HepG2 (cell line): ENCODE results near the gene CCND1. TPM values are rescaled to one million over a fixed set of nuclear protein-coding genes. Genes with fewer than 3 reads are reported as not detected.

Experiments
- ARID2 ChIP-seq: sonication (generic); formaldehyde crosslinking; IDR thresholded peaks from 2 replicates; pipeline ENCODE4 v1.8.1; 2022; ENCODE audit warnings: mild to moderate bottlenecking, missing genetic modification reagents, borderline replicate concordance
- DNMT1 ChIP-seq: sonication (generic); formaldehyde crosslinking; IDR thresholded peaks from 2 replicates; pipeline ENCODE4 v1.5.1; 2020; ENCODE audit warnings: mild to moderate bottlenecking, missing genetic modification reagents
- ELF3 ChIP-seq: IDR thresholded peaks from 2 replicates; pipeline ENCODE4 v1.6.1; 2016; ENCODE audit warnings: missing genetic modification reagents, missing compliant biosample characterization
- KAT2B ChIP-seq: fragments of 150-350 bp; IDR thresholded peaks from 2 replicates; pipeline ENCODE4 v1.6.1; 2014; ENCODE audit warnings: low read depth, low read length, borderline replicate concordance
- KLF9 ChIP-seq: IDR thresholded peaks from 2 replicates; pipeline ENCODE4 v1.6.1; 2016; ENCODE audit warnings: low read depth
- MTA1 ChIP-seq: sonication (generic); formaldehyde crosslinking; IDR thresholded peaks from 2 replicates; pipeline ENCODE4 v1.4.0; 2020; ENCODE audit warnings: missing genetic modification reagents, mild to moderate bottlenecking, borderline replicate concordance
- MXD4 ChIP-seq: IDR thresholded peaks from 2 replicates; pipeline ENCODE4 v1.6.1; 2016; ENCODE audit warnings: mild to moderate bottlenecking, missing biosample characterization, missing genetic modification reagents
- NFRKB ChIP-seq: fragments of 450-650 bp; IDR thresholded peaks from 2 replicates; pipeline ENCODE4 v1.6.1; 2017
- PHF5A ChIP-seq: IDR thresholded peaks from one replicate; pipeline ENCODE4 v1.6.1; 2018; ENCODE audit warnings: low read depth, missing genetic modification reagents; ENCODE audit not compliant: unreplicated experiment
- POGK ChIP-seq: sonication (generic); formaldehyde crosslinking; conservative IDR thresholded peaks from 2 replicates; pipeline ENCODE4 v1.8.0; 2022; ENCODE audit warnings: mild to moderate bottlenecking, moderate library complexity, missing genetic modification reagents
- RBAK ChIP-seq: sonication (generic); formaldehyde crosslinking; IDR thresholded peaks from 2 replicates; pipeline ENCODE4 v1.5.1; 2020; ENCODE audit warnings: mild to moderate bottlenecking, missing genetic modification reagents
- SAFB2 ChIP-seq: sonication (generic); formaldehyde crosslinking; IDR thresholded peaks from 2 replicates; pipeline ENCODE4 v1.5.1; 2020; ENCODE audit warnings: missing genetic modification reagents, low read depth, mild to moderate bottlenecking, borderline replicate concordance
- SRY ChIP-seq: sonication (generic); formaldehyde crosslinking; IDR thresholded peaks from 2 replicates; pipeline ENCODE4 v1.8.0; 2022; ENCODE audit warnings: mild to moderate bottlenecking, missing genetic modification reagents
- TAF1 ChIP-seq: sonication (generic); formaldehyde crosslinking; IDR thresholded peaks from 2 replicates; pipeline ENCODE4 v1.4.0; 2020; ENCODE audit warnings: missing genetic modification reagents
- THRA ChIP-seq: sonication (generic); formaldehyde crosslinking; IDR thresholded peaks from 2 replicates; pipeline ENCODE4 v1.4.0; 2020; ENCODE audit warnings: missing genetic modification reagents, borderline replicate concordance
- XBP1 ChIP-seq: sonication (generic); formaldehyde crosslinking; IDR thresholded peaks from 2 replicates; pipeline ENCODE4 v1.5.0; 2020; ENCODE audit warnings: missing genetic modification reagents
- ZNF10 ChIP-seq: sonication (generic); formaldehyde crosslinking; IDR thresholded peaks from 2 replicates; pipeline ENCODE4 v1.4.0; 2020; ENCODE audit warnings: mild to moderate bottlenecking, low read depth, missing genetic modification reagents, borderline replicate concordance
- ZNF205 ChIP-seq: IDR thresholded peaks from 2 replicates; pipeline ENCODE4 v1.6.1; 2018; ENCODE audit warnings: missing biosample characterization, missing genetic modification reagents
- ZNF652 ChIP-seq: IDR thresholded peaks from 2 replicates; pipeline ENCODE4 v1.6.1; 2016; ENCODE audit warnings: low read depth, borderline replicate concordance
- ZNF7 ChIP-seq: IDR thresholded peaks from 2 replicates; pipeline ENCODE4 v1.6.1; 2016; ENCODE audit warnings: missing biosample characterization, missing genetic modification reagents
- ZSCAN25 ChIP-seq: sonication (generic); formaldehyde crosslinking; IDR thresholded peaks from 2 replicates; pipeline ENCODE4 v1.8.0; 2022; ENCODE audit warnings: mild to moderate bottlenecking, missing genetic modification reagents
- polyA plus RNA-seq, 8 experiments: library from polyadenylated mRNA; depleted of rRNA in 3 of 8; stranded (reverse) in 7 of 8; unstranded in 1 of 8; fragments of >200 nt; fragmentation: Illumina TruSeq in 4 of 8; extraction: Trizol in 4 of 8; gene quantifications; 2 replicates each; pipeline versions ENCODE4 v1.2.1 to v1.2.3, GENCODE V29; 2011 to 2016; ENCODE audit warnings: low read depth in 4 of 8, missing spikeins in 1 of 8, mixed read lengths in 1 of 8; ENCODE audit not compliant: insufficient read depth in 1 of 8
- total RNA-seq, 5 experiments: library from RNA; depleted of rRNA; stranded (reverse); fragments of >200 nt; fragmentation: Illumina TruSeq; extraction: Trizol; gene quantifications; 2 replicates each; pipeline ENCODE4 v1.2.3, GENCODE V29; 2016; ENCODE audit warnings: low read depth in 1 of 5
- TF ChIP-seq, protein P1 (sequence below): sonication (generic); formaldehyde crosslinking; IDR thresholded peaks from 2 replicates; pipeline ENCODE4 v1.4.0; 2020; ENCODE audit warnings: mild to moderate bottlenecking, missing genetic modification reagents
- TF ChIP-seq, protein P2 (sequence below): sonication (generic); formaldehyde crosslinking; IDR thresholded peaks from 2 replicates; pipeline ENCODE4 v1.4.0; 2020; ENCODE audit warnings: mild to moderate bottlenecking, missing genetic modification reagents
- TF ChIP-seq, protein P3 (sequence below): sonication (generic); formaldehyde crosslinking; IDR thresholded peaks from 2 replicates; pipeline ENCODE4 v1.9.0; 2021; ENCODE audit warnings: missing genetic modification reagents, borderline replicate concordance

The CCND1 gene
- total and polyA plus RNA-seq, 2 of the 13 experiments (the other 11 are each of a cell fraction or from before 2014, with no cell fraction given), result 107 to 136 TPM

GRCh38 chr11:69638941-69639681 lies 1.8 kb upstream of the CCND1 start (continued):
- TF ChIP-seq, protein P1, sequence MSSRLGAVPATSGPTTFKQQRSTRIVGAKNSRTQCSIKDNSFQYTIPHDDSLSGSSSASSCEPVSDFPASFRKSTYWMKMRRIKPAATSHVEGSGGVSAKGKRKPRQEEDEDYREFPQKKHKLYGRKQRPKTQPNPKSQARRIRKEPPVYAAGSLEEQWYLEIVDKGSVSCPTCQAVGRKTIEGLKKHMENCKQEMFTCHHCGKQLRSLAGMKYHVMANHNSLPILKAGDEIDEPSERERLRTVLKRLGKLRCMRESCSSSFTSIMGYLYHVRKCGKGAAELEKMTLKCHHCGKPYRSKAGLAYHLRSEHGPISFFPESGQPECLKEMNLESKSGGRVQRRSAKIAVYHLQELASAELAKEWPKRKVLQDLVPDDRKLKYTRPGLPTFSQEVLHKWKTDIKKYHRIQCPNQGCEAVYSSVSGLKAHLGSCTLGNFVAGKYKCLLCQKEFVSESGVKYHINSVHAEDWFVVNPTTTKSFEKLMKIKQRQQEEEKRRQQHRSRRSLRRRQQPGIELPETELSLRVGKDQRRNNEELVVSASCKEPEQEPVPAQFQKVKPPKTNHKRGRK (CRISPR knock-in tag), result no peak
- TF ChIP-seq RBAK (no peak), ELF3 (CRISPR knock-in tag) (peak; percentile 32; the same call in 1 of the 2 replicates), DNMT1 (CRISPR knock-in tag) (no peak), KAT2B (no peak), ZNF10 (CRISPR knock-in tag) (no peak), ZNF652 (CRISPR knock-in tag) (no peak), XBP1 (no peak), MTA1 (CRISPR knock-in tag) (0 out of 2 replicates have a peak, but pooled peaks have one; percentile 45), ZSCAN25 (CRISPR knock-in tag) (no peak), SRY (no peak), ZNF205 (CRISPR knock-in tag) (no peak), SAFB2 (CRISPR knock-in tag) (no peak), NFRKB (no peak), ARID2 (CRISPR knock-in tag) (no peak), PHF5A (CRISPR knock-in tag) (no peak), THRA (CRISPR knock-in tag) (no peak), ZNF7 (CRISPR knock-in tag) (no peak), POGK (CRISPR knock-in tag) (0 out of 2 replicates have a peak, but pooled peaks have one; percentile 25), TAF1 (CRISPR knock-in tag) (peak; percentile 52; the same call in 1 of the 2 replicates), KLF9 (CRISPR knock-in tag) (peak; percentile 31; the same call in 1 of the 2 replicates), MXD4 (CRISPR knock-in tag) (no peak)
- TF ChIP-seq, protein P2, sequence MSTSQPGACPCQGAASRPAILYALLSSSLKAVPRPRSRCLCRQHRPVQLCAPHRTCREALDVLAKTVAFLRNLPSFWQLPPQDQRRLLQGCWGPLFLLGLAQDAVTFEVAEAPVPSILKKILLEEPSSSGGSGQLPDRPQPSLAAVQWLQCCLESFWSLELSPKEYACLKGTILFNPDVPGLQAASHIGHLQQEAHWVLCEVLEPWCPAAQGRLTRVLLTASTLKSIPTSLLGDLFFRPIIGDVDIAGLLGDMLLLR (CRISPR knock-in tag), result no peak
- TF ChIP-seq, protein P3, sequence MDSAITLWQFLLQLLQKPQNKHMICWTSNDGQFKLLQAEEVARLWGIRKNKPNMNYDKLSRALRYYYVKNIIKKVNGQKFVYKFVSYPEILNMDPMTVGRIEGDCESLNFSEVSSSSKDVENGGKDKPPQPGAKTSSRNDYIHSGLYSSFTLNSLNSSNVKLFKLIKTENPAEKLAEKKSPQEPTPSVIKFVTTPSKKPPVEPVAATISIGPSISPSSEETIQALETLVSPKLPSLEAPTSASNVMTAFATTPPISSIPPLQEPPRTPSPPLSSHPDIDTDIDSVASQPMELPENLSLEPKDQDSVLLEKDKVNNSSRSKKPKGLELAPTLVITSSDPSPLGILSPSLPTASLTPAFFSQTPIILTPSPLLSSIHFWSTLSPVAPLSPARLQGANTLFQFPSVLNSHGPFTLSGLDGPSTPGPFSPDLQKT, result no peak
